ENCODE results near the gene ANKRD36C.
"Not testable (repeated sequence)": the region's sequence is repeated elsewhere in the genome, so short reads cannot be mapped to it uniquely, and the experiment has no call there.

- TF ChIP-seq CTCF, POLR2A (IDR thresholded peaks at IDR 0.05): not testable (repeated sequence)
These were observed 197.7 kb downstream of the ANKRD36C start for GRCh38 chr2:95793970-95794369.

Measured in esophagus squamous epithelium (tissue), 4 donors.